ENCODE measurements around the gene THADA.

- TF ChIP-seq CTCF (IDR thresholded peaks at IDR 0.05; ENCODE audit: insufficient read depth, low read length, poor library complexity, severe bottlenecking) (no peak), EZH2phosphoT487 (conservative IDR thresholded peaks at IDR 0.05; ENCODE audit: low read length) (no peak)
Observed at GRCh38 chr2:43305012-43305411, 290.8 kb downstream of the THADA start.
